Renal cortex interstitium (tissue), 15 donors: ENCODE measurements around the gene PDS5A. TPM values are rescaled to one million over a fixed set of nuclear protein-coding genes. Genes with fewer than 3 reads are reported as not detected.
"Not testable (repeated sequence)": the region's sequence is repeated elsewhere in the genome, so short reads cannot be mapped to it uniquely, and the experiment has no call there.

Experiments
- DNase-seq, 11 donors: peaks; one replicate each; pipeline ENCODE4 v3.0.0-alpha.2; 2013; ENCODE audit warnings: low read depth in 9 of 11, low spot score in 4 of 11; ENCODE audit errors: extremely low read depth in 1 of 11
- long read RNA-seq, 16 experiments: transcript quantifications; one replicate each; lab custom pipeline, GENCODE V29; 2026
- polyA plus RNA-seq, 3 donors: library from polyadenylated mRNA; unstranded; fragments of 120-200 nt; gene quantifications; one replicate each; pipeline ENCODE4 v1.2.1, GENCODE V29; 2013; ENCODE audit not compliant: insufficient read length in 3 of 3

Gene PDS5A, protein sequence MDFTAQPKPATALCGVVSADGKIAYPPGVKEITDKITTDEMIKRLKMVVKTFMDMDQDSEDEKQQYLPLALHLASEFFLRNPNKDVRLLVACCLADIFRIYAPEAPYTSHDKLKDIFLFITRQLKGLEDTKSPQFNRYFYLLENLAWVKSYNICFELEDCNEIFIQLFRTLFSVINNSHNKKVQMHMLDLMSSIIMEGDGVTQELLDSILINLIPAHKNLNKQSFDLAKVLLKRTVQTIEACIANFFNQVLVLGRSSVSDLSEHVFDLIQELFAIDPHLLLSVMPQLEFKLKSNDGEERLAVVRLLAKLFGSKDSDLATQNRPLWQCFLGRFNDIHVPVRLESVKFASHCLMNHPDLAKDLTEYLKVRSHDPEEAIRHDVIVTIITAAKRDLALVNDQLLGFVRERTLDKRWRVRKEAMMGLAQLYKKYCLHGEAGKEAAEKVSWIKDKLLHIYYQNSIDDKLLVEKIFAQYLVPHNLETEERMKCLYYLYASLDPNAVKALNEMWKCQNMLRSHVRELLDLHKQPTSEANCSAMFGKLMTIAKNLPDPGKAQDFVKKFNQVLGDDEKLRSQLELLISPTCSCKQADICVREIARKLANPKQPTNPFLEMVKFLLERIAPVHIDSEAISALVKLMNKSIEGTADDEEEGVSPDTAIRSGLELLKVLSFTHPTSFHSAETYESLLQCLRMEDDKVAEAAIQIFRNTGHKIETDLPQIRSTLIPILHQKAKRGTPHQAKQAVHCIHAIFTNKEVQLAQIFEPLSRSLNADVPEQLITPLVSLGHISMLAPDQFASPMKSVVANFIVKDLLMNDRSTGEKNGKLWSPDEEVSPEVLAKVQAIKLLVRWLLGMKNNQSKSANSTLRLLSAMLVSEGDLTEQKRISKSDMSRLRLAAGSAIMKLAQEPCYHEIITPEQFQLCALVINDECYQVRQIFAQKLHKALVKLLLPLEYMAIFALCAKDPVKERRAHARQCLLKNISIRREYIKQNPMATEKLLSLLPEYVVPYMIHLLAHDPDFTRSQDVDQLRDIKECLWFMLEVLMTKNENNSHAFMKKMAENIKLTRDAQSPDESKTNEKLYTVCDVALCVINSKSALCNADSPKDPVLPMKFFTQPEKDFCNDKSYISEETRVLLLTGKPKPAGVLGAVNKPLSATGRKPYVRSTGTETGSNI (N-terminal part only)
- polyA plus RNA-seq: 10 to 100 TPM; 65.6 to 80.4 (median 67.3) TPM
- long read RNA-seq, donor 1, partial matches to known transcripts: 0 of 1 reads
- long read RNA-seq, donor 1, other reads (novel, unspliced or antisense): 0 of 1 reads
- long read RNA-seq, donor 2, partial matches to known transcripts: 13 of 14 reads
- long read RNA-seq, donor 2, other reads (novel, unspliced or antisense): 0 of 14 reads
- long read RNA-seq, donor 3, full-length matches to known transcripts: 4 of 14 reads
- long read RNA-seq, donor 3, partial matches to known transcripts: 10 of 14 reads
- long read RNA-seq, donor 3, other reads (novel, unspliced or antisense): 0 of 14 reads
- long read RNA-seq, donor 4, full-length matches to known transcripts: 3 of 17 reads
- long read RNA-seq, donor 4, partial matches to known transcripts: 14 of 17 reads
- long read RNA-seq, donor 4, other reads (novel, unspliced or antisense): 0 of 17 reads
- long read RNA-seq, donor 5: 0 reads
- long read RNA-seq, donor 6, partial matches to known transcripts: 24 of 24 reads
- long read RNA-seq, donor 6, other reads (novel, unspliced or antisense): 0 of 24 reads
- long read RNA-seq, donor 7, full-length matches to known transcripts: 2 of 8 reads
- long read RNA-seq, donor 7, partial matches to known transcripts: 6 of 8 reads
- long read RNA-seq, donor 7, other reads (novel, unspliced or antisense): 0 of 8 reads
- long read RNA-seq, donor 8: 0 reads
- long read RNA-seq, donor 9, partial matches to known transcripts: 6 of 7 reads
- long read RNA-seq, donor 9, other reads (novel, unspliced or antisense): 0 of 7 reads
- long read RNA-seq, donor 10, partial matches to known transcripts: 7 of 8 reads
- long read RNA-seq, donor 10, other reads (novel, unspliced or antisense): 0 of 8 reads
- long read RNA-seq, donor 11, partial matches to known transcripts: 0 of 2 reads
- long read RNA-seq, donor 11, other reads (novel, unspliced or antisense): 0 of 2 reads
- long read RNA-seq, donor 12, full-length matches to known transcripts: 2 of 2 reads
- long read RNA-seq, donor 12, partial matches to known transcripts: 0 of 2 reads
- long read RNA-seq, donor 12, other reads (novel, unspliced or antisense): 0 of 2 reads
- long read RNA-seq, donor 13: 0 reads
- long read RNA-seq, donor 14, full-length matches to known transcripts: 1 of 1 reads
- long read RNA-seq, donor 14, partial matches to known transcripts: 0 of 1 reads
- long read RNA-seq, donor 14, other reads (novel, unspliced or antisense): 0 of 1 reads
- long read RNA-seq, donor 15: 0 reads
- long read RNA-seq, donor 16, full-length matches to known transcripts: 4 of 33 reads
- long read RNA-seq, donor 16, partial matches to known transcripts: 29 of 33 reads
- long read RNA-seq, donor 16, other reads (novel, unspliced or antisense): 0 of 33 reads

DNA sequence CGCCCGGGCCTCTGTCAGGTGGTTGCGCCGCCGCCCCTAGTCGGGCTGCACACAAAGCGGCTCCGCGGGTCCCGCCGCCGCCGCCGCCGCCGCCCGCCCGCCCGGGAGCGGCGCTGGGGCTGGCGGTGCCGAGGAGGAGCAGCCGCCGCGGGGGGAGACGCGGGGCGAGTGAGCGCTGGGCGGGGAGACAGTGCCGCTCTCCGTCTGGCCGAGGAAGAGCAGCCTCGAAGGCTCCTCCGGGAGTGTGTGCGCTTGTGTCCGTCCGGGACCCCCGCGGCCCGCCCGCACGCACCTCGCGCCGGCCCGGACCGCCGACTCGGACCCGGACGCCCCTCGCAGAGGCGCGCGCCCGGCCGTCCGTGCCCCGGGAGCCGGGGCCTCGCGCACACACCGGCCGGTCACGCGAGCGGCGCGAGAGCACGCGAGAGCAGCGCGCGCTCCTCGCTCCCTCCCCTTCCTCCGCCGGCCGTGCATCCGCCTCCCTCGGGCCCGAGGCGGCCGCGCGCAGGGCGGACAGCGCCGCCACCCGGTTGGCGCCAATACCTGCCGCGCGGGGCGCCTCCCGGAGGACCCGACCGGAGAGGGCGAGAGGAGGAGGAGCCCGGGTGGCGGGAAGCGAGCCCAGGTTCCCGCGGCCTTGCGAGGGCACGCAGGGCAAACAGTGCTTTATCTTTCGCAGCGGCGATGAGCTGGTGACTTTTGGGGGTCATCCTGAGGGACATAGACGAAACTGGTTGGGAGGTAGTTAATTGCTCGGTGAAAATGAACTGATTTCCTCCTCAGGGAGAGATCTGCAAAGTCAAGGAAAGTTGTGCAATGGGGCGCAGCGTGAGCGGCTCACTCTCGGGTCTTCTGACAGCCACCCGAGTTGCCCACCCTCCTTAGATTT is at the start of gene PDS5A:
Gene PDS5A, minus strand, starts transcription at position 423 of the 889 bp plus-strand sequence. CDS start 1,334 bp downstream, outside the sequence.
- DNase-seq: peak; percentile 72 to 91 (median 87)

DNA sequence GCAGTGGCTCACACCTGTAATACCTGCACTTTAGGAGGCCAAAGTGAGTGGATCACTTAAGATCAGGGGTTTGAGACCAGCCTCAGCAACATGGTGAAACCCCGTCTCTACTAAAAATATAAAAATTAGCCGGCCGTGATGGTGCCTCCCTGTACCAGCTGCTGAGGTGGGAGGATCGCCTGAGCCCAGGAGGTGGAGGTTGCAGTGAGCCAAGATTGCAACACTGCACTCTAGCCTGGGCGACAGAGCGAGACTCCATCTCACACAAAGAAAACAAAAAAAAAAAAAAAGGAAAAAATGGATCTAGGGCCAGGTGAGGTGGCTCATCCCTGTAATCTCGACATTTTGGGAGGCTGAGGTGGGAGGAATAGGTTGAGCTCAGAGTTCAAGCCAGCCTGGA is 46.3 kb upstream of the PDS5A start:
- DNase-seq: not testable (repeated sequence)

DNA sequence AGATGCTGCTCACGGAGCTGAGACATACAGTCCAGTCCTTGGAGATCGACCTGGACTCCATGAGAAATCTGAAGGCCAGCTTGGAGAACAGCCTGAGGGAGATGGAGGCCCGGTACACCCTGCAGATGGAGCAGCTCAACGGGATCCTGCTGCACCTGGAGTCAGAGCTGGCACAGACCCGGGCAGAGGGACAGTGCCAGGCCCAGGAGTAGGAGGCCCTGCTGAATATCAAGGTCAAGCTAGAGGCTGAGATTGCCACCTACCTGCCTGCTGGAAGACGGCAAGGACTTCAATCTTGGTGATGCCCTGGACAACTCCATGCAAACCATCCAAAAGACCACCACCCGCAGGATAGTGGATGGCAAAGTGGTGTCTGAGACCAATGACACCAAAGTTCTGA is 43.4 kb upstream of the PDS5A start:
- DNase-seq: not testable (repeated sequence)

DNA sequence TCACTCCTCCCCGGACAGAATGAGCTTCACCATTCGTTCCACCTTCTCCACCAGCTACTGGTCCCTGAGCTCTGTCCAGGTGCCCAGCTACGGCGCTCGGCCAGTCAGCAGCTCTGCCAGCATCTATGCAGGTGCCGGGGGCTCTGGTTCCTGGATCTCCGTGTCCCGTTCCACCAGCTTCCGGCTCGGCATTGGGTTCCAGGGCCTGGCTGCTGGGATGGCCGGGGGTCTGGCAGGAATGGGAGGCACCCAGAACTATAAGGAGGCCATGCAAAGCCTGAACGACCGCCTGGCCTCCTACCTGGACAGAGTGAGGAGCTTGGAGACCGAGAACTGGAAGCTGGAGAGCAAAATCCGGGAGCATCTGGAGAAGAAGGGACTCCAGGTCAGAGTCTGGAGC is 42.5 kb upstream of the PDS5A start:
- no peak for DNase-seq

DNA sequence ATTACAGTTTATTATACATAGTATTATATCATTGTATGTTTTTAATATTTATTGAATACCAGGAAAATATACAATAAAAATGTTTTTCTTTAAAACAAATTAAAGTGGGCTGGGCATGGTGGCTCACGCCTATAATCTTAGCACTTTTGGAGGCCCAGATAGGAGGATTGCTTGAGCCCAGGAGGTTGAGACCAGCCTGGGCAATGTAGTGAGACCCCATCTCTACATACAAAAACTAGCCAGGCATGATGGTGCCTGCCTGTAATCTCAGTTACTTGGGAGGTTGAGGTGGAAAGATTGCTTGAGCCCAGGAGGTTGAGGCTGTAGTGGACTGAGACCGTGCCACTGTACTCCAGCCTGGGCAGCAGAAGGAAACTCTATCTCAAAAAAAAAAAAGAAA is 38.3 kb upstream of the PDS5A start:
- no peak for DNase-seq

DNA sequence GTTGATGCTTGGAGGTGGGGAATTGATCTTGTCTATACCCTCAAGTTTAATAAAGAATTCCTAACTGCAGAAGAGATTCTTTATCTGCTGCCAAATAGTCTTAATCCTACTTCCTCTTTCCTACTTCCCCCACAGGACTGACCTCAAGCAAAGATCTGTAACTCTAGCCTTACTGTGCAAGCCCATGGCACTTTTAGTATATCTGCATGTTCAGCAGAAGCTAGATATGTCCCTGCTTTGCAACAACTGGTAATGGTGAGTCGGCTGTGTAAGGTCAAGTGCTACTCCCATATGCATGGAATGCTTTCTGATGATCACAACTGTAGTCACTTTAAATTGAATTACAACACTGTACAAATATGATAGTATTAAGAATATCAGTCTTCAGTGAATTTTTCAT is 26.3 kb upstream of the PDS5A start:
- DNase-seq: no peak

DNA sequence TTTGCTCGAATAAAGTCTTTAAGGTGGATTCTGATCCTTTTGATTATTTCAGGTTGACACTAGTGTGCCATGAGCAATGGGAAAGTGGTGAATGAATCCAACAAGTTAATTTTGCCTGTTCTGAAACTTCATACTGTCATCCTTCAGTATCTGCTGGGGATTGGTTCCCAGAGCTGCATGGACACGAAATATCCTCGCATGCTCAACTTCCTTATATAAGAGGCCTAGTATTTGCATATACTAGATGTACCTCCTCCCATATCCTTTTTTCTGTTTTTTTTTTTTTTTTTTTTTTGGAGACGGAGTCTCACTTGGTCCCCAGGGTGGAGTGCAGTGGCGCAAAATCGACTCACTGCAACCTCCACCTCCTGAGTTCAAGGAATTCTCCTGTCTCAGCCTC is 23.0 kb upstream of the PDS5A start:
- no peak for DNase-seq

DNA sequence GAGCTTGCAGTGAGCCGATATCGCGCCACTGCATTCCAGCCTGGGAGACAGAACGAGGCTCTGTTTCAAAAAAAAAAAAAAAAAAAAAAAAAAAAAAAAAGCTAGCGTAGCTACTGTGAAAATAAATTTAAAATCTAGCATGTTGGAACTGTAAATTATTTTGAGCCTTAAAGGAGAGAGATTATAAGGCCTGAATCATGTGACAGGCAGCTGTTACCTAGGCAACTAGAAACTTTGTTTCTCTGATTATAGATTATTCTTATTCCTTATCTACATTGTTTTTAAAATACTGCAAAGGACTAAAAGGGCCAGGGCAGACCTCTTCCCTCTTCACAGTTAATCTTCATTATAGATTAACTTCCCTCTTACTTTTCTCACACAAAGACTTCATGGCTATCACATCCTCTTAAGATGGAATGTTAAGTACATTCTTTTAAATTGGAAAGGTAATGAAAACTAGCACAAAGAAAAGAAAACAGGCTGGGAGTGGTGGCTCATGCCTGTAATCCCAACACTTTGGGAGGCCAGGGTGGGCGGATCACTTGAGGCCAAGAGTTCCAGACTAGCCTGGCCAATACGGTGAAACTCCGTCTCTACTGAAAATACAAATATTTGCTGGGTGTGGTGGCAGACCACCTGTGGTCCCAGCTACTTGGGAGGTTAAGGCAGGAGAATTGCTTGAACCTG is 21.1 kb upstream of the PDS5A start:
- DNase-seq: no peak

DNA sequence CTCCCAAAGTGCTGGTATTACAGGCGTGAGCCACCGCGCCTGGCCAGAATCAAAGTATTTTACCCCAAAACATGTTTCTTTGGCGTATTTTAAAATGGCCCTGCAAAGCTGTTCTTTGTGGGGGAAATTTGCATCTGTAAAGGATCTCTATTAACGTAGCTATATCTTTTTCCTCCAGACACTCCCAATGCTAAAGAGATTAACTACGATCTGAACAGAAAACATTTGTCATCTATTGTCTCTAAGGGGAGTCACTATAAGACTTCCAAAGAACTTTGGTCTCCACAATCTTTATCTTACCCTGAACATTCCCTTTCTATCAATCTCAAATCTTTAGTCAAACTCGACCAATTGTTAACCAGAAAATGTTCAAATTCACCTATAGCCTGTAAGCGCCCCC is 19.1 kb upstream of the PDS5A start:
- no peak for DNase-seq

DNA sequence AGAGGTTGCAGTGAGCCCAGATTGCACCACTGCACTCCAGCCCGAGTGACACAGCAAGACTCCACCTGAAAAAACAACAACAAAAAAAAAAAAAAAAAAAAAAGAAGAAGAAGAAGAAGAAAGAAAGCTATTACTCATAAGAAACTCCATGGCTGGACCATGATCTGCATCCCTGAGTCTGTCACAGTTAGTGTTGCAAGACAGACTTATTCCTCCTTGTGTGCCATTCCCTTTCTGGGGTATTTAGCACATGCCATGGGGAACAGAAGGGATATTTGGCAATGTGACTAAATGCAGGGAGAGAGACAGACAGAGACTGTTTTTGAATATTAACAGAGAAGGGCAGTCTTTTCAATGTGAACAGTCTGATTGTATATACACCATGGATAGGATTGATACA is 16.7 kb upstream of the PDS5A start:
- DNase-seq: no peak

DNA sequence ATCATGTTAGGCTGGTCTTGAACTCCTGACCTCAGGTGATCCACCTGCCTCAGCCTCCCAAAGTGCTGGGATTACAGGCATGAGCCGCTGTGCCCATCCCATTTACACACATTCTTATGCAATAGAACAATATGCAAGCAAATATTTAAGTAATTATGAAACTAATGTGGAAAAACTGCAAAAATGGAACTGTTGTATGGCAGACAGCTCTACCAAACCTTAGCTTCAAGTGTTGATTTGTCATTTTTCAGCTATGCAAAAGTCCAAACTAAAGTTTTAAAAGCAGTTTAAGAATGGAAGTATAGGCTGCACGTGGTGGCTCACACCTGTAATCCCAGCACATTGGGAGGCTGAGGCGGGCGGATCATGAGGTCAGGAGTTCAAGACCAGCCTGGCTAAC is 11.7 kb upstream of the PDS5A start:
- DNase-seq: not testable (repeated sequence)

DNA sequence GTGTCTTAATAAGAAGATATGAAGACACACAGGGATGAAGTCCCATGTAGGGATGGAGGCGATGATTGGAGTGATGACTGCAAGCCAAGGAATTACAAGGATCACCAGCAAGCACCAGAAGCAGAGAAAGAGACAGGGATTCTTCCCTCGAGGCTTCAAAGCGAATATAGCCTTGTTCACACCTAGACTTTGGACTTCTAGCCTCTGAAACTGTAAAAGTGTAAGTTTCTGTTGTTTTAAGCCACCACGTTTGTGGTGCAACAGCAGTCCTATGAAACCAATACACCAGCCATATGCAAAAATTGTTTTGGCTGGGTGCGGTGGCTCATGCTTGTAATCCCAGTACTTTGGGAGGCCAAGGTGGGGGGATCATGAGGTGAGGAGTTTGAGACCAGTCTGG is 9.8 kb upstream of the PDS5A start:
- no peak for DNase-seq

DNA sequence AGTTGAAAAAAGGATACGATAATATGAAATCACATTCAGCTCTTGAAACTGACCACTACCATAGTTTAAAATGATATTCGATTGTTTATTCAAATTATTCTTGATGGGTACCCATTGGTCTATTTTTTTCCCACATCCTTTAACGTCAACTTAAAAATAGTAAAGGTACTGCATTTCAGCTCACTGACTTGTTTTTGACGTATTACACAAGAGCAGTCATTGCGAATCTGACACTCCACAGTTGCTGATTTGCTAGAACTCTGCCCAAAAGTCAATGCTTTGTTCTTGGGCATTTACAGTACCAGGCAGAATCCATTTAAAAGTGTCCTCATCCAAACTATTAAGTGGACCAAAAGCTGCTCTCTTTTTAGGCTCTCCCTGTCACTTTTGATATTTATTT is 1.2 kb upstream of the PDS5A start:
- DNase-seq: no peak

DNA sequence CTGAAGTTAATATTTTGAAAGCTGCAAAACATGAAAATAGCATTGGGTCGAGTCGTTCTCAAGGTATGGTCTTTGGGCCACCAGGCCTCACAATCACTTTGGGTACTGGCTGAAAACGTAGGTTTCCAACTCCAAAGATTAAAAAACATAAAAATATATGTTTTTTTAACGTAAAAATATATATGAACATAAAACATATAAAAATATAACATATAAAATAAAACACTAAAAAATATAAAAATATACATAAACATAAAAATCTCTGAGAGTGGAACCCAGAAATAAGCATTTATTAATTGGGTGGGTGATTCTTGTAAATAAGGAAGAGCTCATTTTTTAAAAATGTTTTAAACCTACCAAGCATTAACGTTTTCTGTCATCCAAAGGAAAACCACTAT is 666 bp upstream of the PDS5A start:
- no peak for DNase-seq

DNA sequence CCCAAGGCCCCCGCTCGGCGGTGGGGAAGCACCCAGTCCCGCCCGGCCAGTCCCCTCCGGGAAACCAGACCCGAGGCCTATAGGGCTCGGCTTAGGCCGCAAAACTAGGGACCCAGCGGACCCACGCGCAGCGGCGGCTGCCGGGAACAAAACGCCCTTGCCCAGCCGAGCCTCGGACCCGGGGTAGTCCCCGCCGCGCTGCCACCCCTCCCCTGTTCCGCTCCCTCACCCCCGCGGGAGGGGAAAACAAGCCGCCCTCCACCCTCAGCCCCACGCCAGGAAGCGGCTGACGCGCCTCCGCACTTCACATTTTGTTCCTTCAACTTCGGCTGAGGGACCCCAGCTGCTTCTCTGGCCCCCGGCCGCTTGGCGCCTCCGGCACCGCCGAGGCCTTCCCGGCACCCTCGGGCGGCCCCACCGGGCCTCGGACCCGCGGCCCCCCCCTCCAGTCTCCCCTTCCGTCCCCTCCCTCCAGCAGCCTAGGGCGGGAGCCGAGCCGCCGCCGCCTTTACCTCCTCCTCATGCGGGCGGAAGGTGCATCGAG is 694 bp downstream of the PDS5A start:
- DNase-seq: peak in 7 of 11 donors; percentile 13 to 48 (median 38)
